Measurements from ENCODE around the gene MCFD2. TPM values are rescaled to one million over a fixed set of nuclear protein-coding genes. Genes with fewer than 3 reads are reported as not detected.
A peak's percentile ranks its signal among the peaks of the same experiment; 100 is the strongest.
"Not testable (repeated sequence)": the region's sequence is repeated elsewhere in the genome, so short reads cannot be mapped to it uniquely, and the experiment has no call there.

Gene MCFD2
- total RNA-seq, 1 experiment from 2014 or later, result 193 TPM

GRCh38 chr2:46914578-46915230 is 902 bp downstream of the MCFD2 start:
- no peak for DNase-seq (ENCODE audit: low read depth, low spot score)
- in situ Hi-C loops (cut with HindIII; ENCODE audit: low pct_unique_long_range_greater_than_20kb, low sequenced_read_pairs), result no loop called here

- in situ Hi-C loops (cut with HindIII; ENCODE audit: low pct_unique_long_range_greater_than_20kb, low sequenced_read_pairs), result no loop called here
- no peak for DNase-seq (ENCODE audit: low read depth, low spot score)
Measured at GRCh38 chr2:46913471-46914381, 1.9 kb downstream of the MCFD2 start.

- in situ Hi-C loops (cut with HindIII; ENCODE audit: low pct_unique_long_range_greater_than_20kb, low sequenced_read_pairs), result no loop called here
Measured at GRCh38 chr2:46909771-46910419, 5.7 kb downstream of the MCFD2 start.

GRCh38 chr2:46909150-46909549 is 6.5 kb downstream of the MCFD2 start:
- DNase-seq (ENCODE audit: low read depth, low spot score), result no peak
- in situ Hi-C loops (cut with HindIII; ENCODE audit: low pct_unique_long_range_greater_than_20kb, low sequenced_read_pairs), result no loop called here

More at GRCh38 chr2:46909771-46910419, 5.7 kb downstream of the MCFD2 start:
- DNase-seq (ENCODE audit: low read depth, low spot score), result peak; percentile 76

- DNase-seq (ENCODE audit: low read depth, low spot score); in situ Hi-C loops (cut with HindIII; ENCODE audit: low pct_unique_long_range_greater_than_20kb, low sequenced_read_pairs): not testable (repeated sequence)
Measured at GRCh38 chr2:46904908-46905678, 10.5 kb downstream of the MCFD2 start.

- DNase-seq (ENCODE audit: low read depth, low spot score); in situ Hi-C loops (cut with HindIII; ENCODE audit: low pct_unique_long_range_greater_than_20kb, low sequenced_read_pairs): not testable (repeated sequence)
Measured at GRCh38 chr2:46902980-46903379, 12.6 kb downstream of the MCFD2 start.

GRCh38 chr2:46902465-46902864 is 13.1 kb downstream of the MCFD2 start:
- no peak for DNase-seq (ENCODE audit: low read depth, low spot score)
- in situ Hi-C loops (cut with HindIII; ENCODE audit: low pct_unique_long_range_greater_than_20kb, low sequenced_read_pairs), result no loop called here

- in situ Hi-C loops (cut with HindIII; ENCODE audit: low pct_unique_long_range_greater_than_20kb, low sequenced_read_pairs), result no loop called here
- no peak for DNase-seq (ENCODE audit: low read depth, low spot score)
Measured at GRCh38 chr2:46901611-46902010, 14.0 kb downstream of the MCFD2 start.

GRCh38 chr2:46900381-46900780 is 15.2 kb downstream of the MCFD2 start:
- no peak for DNase-seq (ENCODE audit: low read depth, low spot score)
- in situ Hi-C loops (cut with HindIII; ENCODE audit: low pct_unique_long_range_greater_than_20kb, low sequenced_read_pairs), result no loop called here

- in situ Hi-C loops (cut with HindIII; ENCODE audit: low pct_unique_long_range_greater_than_20kb, low sequenced_read_pairs), result no loop called here
Measured at GRCh38 chr2:46899053-46899452, 16.6 kb downstream of the MCFD2 start.

GRCh38 chr2:46898024-46898423 is 17.6 kb downstream of the MCFD2 start:
- in situ Hi-C loops (cut with HindIII; ENCODE audit: low pct_unique_long_range_greater_than_20kb, low sequenced_read_pairs), result no loop called here
- no peak for DNase-seq (ENCODE audit: low read depth, low spot score)

More at GRCh38 chr2:46899053-46899452, 16.6 kb downstream of the MCFD2 start:
- no peak for DNase-seq (ENCODE audit: low read depth, low spot score)

- no peak for DNase-seq (ENCODE audit: low read depth, low spot score)
- in situ Hi-C loops (cut with HindIII; ENCODE audit: low pct_unique_long_range_greater_than_20kb, low sequenced_read_pairs), result no loop called here
Measured at GRCh38 chr2:46893269-46893939, 22.2 kb downstream of the MCFD2 start.

GRCh38 chr2:46891956-46892553 is 23.6 kb downstream of the MCFD2 start:
- DNase-seq (ENCODE audit: low read depth, low spot score), result no peak
- in situ Hi-C loops (cut with HindIII; ENCODE audit: low pct_unique_long_range_greater_than_20kb, low sequenced_read_pairs), result no loop called here

- in situ Hi-C loops (cut with HindIII; ENCODE audit: low pct_unique_long_range_greater_than_20kb, low sequenced_read_pairs), result no loop called here
- DNase-seq (ENCODE audit: low read depth, low spot score), result no peak
Measured at GRCh38 chr2:46888421-46888952, 27.1 kb downstream of the MCFD2 start.

- DNase-seq (ENCODE audit: low read depth, low spot score), result no peak
- in situ Hi-C loops (cut with HindIII; ENCODE audit: low pct_unique_long_range_greater_than_20kb, low sequenced_read_pairs), result no loop called here
Measured at GRCh38 chr2:46887028-46887885, 28.3 kb downstream of the MCFD2 start.

Measured in SK-MEL-5 (cell line).